Liver (tissue), 9 donors: ENCODE results near the gene FAM53B. TPM values are rescaled to one million over a fixed set of nuclear protein-coding genes. Genes with fewer than 3 reads are reported as not detected.

Experiments used
- DNase-seq: peaks from one replicate; pipeline ENCODE4 v3.0.0-alpha.2; 2017; ENCODE audit warnings: low spot score
- H3K27ac ChIP-seq, 2 donors: one replicate each; pipeline ENCODE4 v1.7.0; 2013; ENCODE audit warnings: inconsistent platforms in 2 of 2, low read length in 2 of 2, control low read depth in 1 of 2, low read depth in 1 of 2, mild to moderate bottlenecking in 1 of 2
- H3K27me3 ChIP-seq, 4 donors: one replicate each; pipeline versions ENCODE4 v1.6.1 to v1.7.0; 2013; ENCODE audit warnings: low read length in 3 of 4, inconsistent platforms in 1 of 4, mild to moderate bottlenecking in 1 of 4, moderate library complexity in 1 of 4; ENCODE audit not compliant: control insufficient read depth in 4 of 4, insufficient read depth in 4 of 4
- H3K36me3 ChIP-seq, 4 donors: one replicate each; pipeline versions ENCODE4 v1.6.1 to v1.7.0; 2013; ENCODE audit warnings: low read length in 3 of 4, mild to moderate bottlenecking in 3 of 4, low read depth in 1 of 4, moderate library complexity in 1 of 4; ENCODE audit not compliant: control insufficient read depth in 4 of 4, insufficient read depth in 3 of 4
- H3K4me1 ChIP-seq, 4 donors: one replicate each; pipeline versions ENCODE4 v1.6.1 to v1.7.0; 2013; ENCODE audit warnings: low read length in 3 of 4, mild to moderate bottlenecking in 3 of 4, moderate library complexity in 1 of 4; ENCODE audit not compliant: control insufficient read depth in 4 of 4, insufficient read depth in 4 of 4
- H3K4me3 ChIP-seq, 3 donors: one replicate each; pipeline versions ENCODE4 v1.6.1 to v1.7.0; 2013; ENCODE audit warnings: low read length in 3 of 3, control low read depth in 1 of 3, low read depth in 1 of 3, mild to moderate bottlenecking in 1 of 3
- H3K9ac ChIP-seq, 2 donors: one replicate each; pipeline ENCODE4 v1.7.0; 2013; ENCODE audit warnings: low read length in 2 of 2, mild to moderate bottlenecking in 2 of 2, moderate library complexity in 2 of 2, control low read depth in 1 of 2, low read depth in 1 of 2
- H3K9me3 ChIP-seq, 4 donors: one replicate each; pipeline versions ENCODE4 v1.6.1 to v1.7.0; 2013; ENCODE audit warnings: low read length in 3 of 4; ENCODE audit not compliant: control insufficient read depth in 4 of 4
- ATF3 ChIP-seq: IDR thresholded peaks from 2 replicates; pipeline ENCODE4 v1.6.1; 2016; ENCODE audit warnings: antibody characterized with exemption
- EGR1 ChIP-seq, 2 donors: IDR thresholded peaks; 2 replicates each; pipeline ENCODE4 v1.6.1; 2016 to 2018; ENCODE audit warnings: antibody characterized with exemption in 2 of 2, low read depth in 2 of 2
- FOXA1 ChIP-seq: IDR thresholded peaks from 2 replicates; pipeline ENCODE4 v1.6.1; 2016; ENCODE audit warnings: antibody characterized with exemption
- FOXA2 ChIP-seq: IDR thresholded peaks from 2 replicates; pipeline ENCODE4 v1.6.1; 2016; ENCODE audit warnings: antibody characterized with exemption
- HNF4G ChIP-seq: IDR thresholded peaks from 2 replicates; pipeline ENCODE4 v1.6.1; 2016; ENCODE audit warnings: antibody characterized with exemption
- RAD21 ChIP-seq, 2 donors: IDR thresholded peaks; 2 replicates each; pipeline ENCODE4 v1.6.1; 2016; ENCODE audit warnings: antibody characterized with exemption in 2 of 2, mild to moderate bottlenecking in 2 of 2
- RXRA ChIP-seq, 2 donors: IDR thresholded peaks; 2 replicates each; pipeline ENCODE4 v1.6.1; 2017 to 2018; ENCODE audit warnings: antibody characterized with exemption in 2 of 2, mild to moderate bottlenecking in 1 of 2
- SP1 ChIP-seq: IDR thresholded peaks from 2 replicates; pipeline ENCODE4 v1.6.1; 2018; ENCODE audit warnings: antibody characterized with exemption, mild to moderate bottlenecking
- YY1 ChIP-seq: IDR thresholded peaks from 2 replicates; pipeline ENCODE4 v1.6.1; 2016; ENCODE audit warnings: antibody characterized with exemption, mild to moderate bottlenecking
- ZBTB33 ChIP-seq: IDR thresholded peaks from 2 replicates; pipeline ENCODE4 v1.6.1; 2016; ENCODE audit warnings: antibody characterized with exemption
- WGBS: extraction: QIAGEN DNeasy Blood & Tissue Kit; methylation state at CpG from one replicate; pipeline ENCODE4 v1.1.7; 2013; 5-methylcytosine and 5-hydroxymethylcytosine counted together
- polyA plus RNA-seq, 2 donors: library from polyadenylated mRNA; stranded (reverse) in 1 of 2; unstranded in 1 of 2; fragments of 200-250 nt in 1 of 2; fragments of >200 nt in 1 of 2; fragmentation: Nextera tagmentation in 1 of 2; extraction: Ambion mirVana in 1 of 2; gene quantifications; one replicate each; pipeline versions ENCODE4 v1.2.1 to v1.2.3, GENCODE V29; 2013 to 2015
- total RNA-seq, 2 donors: library from RNA; depleted of rRNA; stranded (reverse); fragments of >200 nt; gene quantifications; one replicate each; pipeline ENCODE4 v1.2.3, GENCODE V29; 2014
- TF ChIP-seq, protein P1 (sequence below): fragments of 150-350 bp; IDR thresholded peaks from 2 replicates; pipeline ENCODE4 v1.5.1; 2017; ENCODE audit warnings: improper control_type of control experiment, low read depth, low read length; ENCODE audit not compliant: missing input control
- TF ChIP-seq, protein P2 (sequence below): IDR thresholded peaks from 2 replicates; pipeline ENCODE4 v1.6.1; 2016; ENCODE audit warnings: antibody characterized with exemption, mild to moderate bottlenecking
- donor health status: healthy.
- donor health status: healthy.
- donor health status: healthy.
- donor health status: healthy.
- donor health status: healthy.

The FAM53B gene
- total and polyA plus RNA-seq, 4 donors: 1.1 to 24.0 (median 6.3) TPM

- DNase-seq: peak; percentile 8
- H3K36me3 ChIP-seq: no peaks in the 10 kb centered on the region
- H3K9ac ChIP-seq: no peak overlapping the region
- 92% methylated on average over 9 of the region's 9 CpGs for WGBS
- H3K4me3 ChIP-seq: no peak overlapping the region
- H3K9me3 ChIP-seq: no peaks in the 10 kb centered on the region
- H3K27ac ChIP-seq: no peak overlapping the region
- peaks cover 2 to 19% (median 15%) of the 10 kb centered on the region in 4 donors for H3K4me1 ChIP-seq
- TF ChIP-seq RAD21 (IDR thresholded peaks at IDR 0.05) (no peak), EGR1 (IDR thresholded peaks at IDR 0.05; ENCODE audit: low read depth in 2 of 2) (no peak), FOXA2 (no peak), ATF3 (no peak), HNF4G (no peak), FOXA1 (no peak), SP1 (no peak)
- TF ChIP-seq, protein P1, sequence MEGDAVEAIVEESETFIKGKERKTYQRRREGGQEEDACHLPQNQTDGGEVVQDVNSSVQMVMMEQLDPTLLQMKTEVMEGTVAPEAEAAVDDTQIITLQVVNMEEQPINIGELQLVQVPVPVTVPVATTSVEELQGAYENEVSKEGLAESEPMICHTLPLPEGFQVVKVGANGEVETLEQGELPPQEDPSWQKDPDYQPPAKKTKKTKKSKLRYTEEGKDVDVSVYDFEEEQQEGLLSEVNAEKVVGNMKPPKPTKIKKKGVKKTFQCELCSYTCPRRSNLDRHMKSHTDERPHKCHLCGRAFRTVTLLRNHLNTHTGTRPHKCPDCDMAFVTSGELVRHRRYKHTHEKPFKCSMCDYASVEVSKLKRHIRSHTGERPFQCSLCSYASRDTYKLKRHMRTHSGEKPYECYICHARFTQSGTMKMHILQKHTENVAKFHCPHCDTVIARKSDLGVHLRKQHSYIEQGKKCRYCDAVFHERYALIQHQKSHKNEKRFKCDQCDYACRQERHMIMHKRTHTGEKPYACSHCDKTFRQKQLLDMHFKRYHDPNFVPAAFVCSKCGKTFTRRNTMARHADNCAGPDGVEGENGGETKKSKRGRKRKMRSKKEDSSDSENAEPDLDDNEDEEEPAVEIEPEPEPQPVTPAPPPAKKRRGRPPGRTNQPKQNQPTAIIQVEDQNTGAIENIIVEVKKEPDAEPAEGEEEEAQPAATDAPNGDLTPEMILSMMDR: no peak
- TF ChIP-seq, protein P2, sequence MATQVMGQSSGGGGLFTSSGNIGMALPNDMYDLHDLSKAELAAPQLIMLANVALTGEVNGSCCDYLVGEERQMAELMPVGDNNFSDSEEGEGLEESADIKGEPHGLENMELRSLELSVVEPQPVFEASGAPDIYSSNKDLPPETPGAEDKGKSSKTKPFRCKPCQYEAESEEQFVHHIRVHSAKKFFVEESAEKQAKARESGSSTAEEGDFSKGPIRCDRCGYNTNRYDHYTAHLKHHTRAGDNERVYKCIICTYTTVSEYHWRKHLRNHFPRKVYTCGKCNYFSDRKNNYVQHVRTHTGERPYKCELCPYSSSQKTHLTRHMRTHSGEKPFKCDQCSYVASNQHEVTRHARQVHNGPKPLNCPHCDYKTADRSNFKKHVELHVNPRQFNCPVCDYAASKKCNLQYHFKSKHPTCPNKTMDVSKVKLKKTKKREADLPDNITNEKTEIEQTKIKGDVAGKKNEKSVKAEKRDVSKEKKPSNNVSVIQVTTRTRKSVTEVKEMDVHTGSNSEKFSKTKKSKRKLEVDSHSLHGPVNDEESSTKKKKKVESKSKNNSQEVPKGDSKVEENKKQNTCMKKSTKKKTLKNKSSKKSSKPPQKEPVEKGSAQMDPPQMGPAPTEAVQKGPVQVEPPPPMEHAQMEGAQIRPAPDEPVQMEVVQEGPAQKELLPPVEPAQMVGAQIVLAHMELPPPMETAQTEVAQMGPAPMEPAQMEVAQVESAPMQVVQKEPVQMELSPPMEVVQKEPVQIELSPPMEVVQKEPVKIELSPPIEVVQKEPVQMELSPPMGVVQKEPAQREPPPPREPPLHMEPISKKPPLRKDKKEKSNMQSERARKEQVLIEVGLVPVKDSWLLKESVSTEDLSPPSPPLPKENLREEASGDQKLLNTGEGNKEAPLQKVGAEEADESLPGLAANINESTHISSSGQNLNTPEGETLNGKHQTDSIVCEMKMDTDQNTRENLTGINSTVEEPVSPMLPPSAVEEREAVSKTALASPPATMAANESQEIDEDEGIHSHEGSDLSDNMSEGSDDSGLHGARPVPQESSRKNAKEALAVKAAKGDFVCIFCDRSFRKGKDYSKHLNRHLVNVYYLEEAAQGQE: no peak
- no peaks in the 10 kb centered on the region for H3K27me3 ChIP-seq
Observed at GRCh38 chr10:124731551-124731950, 12.6 kb downstream of the FAM53B start.

- Histone ChIP-seq H3K4me3 (no peak overlapping the region), H3K27me3 (no peaks in the 10 kb centered on the region), H3K27ac (no peak overlapping the region), H3K4me1 (peaks cover 0 to 12% (median 7%) of the 10 kb centered on the region in 4 donors), H3K36me3 (no peaks in the 10 kb centered on the region), H3K9ac (no peak overlapping the region), H3K9me3 (no peaks in the 10 kb centered on the region)
- TF ChIP-seq ZBTB33 (no peak), YY1 (no peak), ATF3 (no peak), SP1 (no peak), RXRA (IDR thresholded peaks at IDR 0.05) (no peak), EGR1 (IDR thresholded peaks at IDR 0.05; ENCODE audit: low read depth in 2 of 2) (no peak)
- TF ChIP-seq, protein P1: no peak
- DNase-seq: no peak
- 74% methylated on average over 3 of the region's 3 CpGs for WGBS
Observed at GRCh38 chr10:124730790-124731189, 13.4 kb downstream of the FAM53B start.
